Testis (tissue), 3 donors: ENCODE results near the gene PTGER1. TPM values are rescaled to one million over a fixed set of nuclear protein-coding genes. Genes with fewer than 3 reads are reported as not detected.

Source experiments
- DNase-seq: peaks from one replicate; pipeline ENCODE4 v3.0.0-alpha.2; 2019
- H3K27ac ChIP-seq, 2 donors: fragments of 200-600 bp; sonication (generic); one replicate each; pipeline ENCODE4 v1.5.1; 2019
- H3K27me3 ChIP-seq: fragments of 200-600 bp; sonication (generic); one replicate; pipeline ENCODE4 v1.5.1; 2019
- H3K36me3 ChIP-seq: fragments of 200-600 bp; sonication (generic); one replicate; pipeline ENCODE4 v1.5.1; 2017; ENCODE audit warnings: low read depth; ENCODE audit errors: missing control alignments
- H3K4me1 ChIP-seq: fragments of 200-600 bp; sonication (generic); one replicate; pipeline ENCODE4 v1.5.1; 2019
- H3K4me3 ChIP-seq, 2 donors: fragments of 200-600 bp; sonication (generic); one replicate each; pipeline ENCODE4 v1.5.1; 2017 to 2019
- H3K9me3 ChIP-seq: fragments of 200-600 bp; sonication (generic); one replicate; pipeline ENCODE4 v1.5.1; 2017
- POLR2A ChIP-seq: fragments of 450-650 bp; IDR thresholded peaks from one replicate; pipeline ENCODE4 v1.6.1; 2017; ENCODE audit warnings: antibody characterized with exemption, mild to moderate bottlenecking, moderate library complexity
- WGBS, 2 donors: methylation state at CpG; one replicate each; pipeline ENCODE4 v1.1.5; 2018; 5-methylcytosine and 5-hydroxymethylcytosine counted together
- intact Hi-C: fragments of 100-400 bp; cut with DNase I; formaldehyde crosslinking; loops from one replicate; pipeline ENCODE4 v1.15.1; 2023; ENCODE audit warnings: low total_unique reads
- polyA plus RNA-seq: library from polyadenylated mRNA; stranded (reverse); fragments of 350-450 nt; fragmentation: Illumina TruSeq; extraction: RNeasy Lipid Tissue Mini Kit (QIAGEN cat#74804); gene quantifications from one replicate; pipeline ENCODE4 v1.2.3, GENCODE V29; 2014; ENCODE audit warnings: low read depth, low replicate concordance; ENCODE audit not compliant: insufficient read depth
- total RNA-seq, 2 donors: library from RNA; depleted of rRNA; stranded (reverse); fragments of >200 nt; gene quantifications; one replicate each; pipeline ENCODE4 v1.2.3, GENCODE V29; 2016
- TF ChIP-seq, protein P1 (sequence below), 3 experiments: fragments of 450-650 bp in 2 of 3; fragments of 200-600 bp in 1 of 3; sonication (generic) in 1 of 3; IDR thresholded peaks; one replicate each; pipeline ENCODE4 v1.5.1; 2016 to 2019; ENCODE audit warnings: antibody characterized with exemption in 3 of 3, mild to moderate bottlenecking in 2 of 3, moderate library complexity in 1 of 3

Gene PTGER1
- total and polyA plus RNA-seq, 3 donors from 2014 or later = 0.22 to 1.5 (median 1.4) TPM

DNA sequence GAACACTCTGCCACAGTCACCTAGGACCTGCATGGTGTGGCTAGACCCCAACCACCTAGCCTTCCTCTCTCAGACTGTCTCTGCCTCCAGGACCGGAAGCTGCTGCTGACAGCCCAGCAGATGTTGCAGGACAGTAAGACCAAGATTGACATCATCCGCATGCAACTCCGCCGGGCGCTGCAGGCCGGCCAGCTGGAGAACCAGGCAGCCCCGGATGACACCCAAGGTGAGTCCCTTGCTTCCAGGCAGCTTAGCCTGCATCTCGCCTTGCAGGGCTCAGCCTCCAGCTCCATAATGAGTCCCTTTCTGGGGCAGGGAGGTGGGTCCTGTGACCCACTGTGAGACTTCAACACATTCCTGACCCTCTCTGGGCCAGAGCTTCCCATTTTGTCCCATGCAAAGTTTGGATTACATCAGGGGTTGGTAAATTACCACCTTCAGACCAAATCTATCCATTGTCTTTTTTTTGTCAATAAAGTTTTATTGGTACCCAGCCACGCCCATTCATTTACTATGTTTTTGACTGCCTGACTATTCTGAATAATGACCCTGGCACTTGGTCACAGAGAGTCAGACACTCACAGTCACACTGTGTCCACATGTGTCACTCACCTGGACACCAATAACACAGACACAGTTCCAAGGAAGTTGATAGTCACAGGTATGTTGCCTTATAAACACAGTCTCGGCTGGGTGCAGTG is 28.7 kb downstream of the PTGER1 start:
- TF ChIP-seq POLR2A = no peak
- TF ChIP-seq, protein P1, sequence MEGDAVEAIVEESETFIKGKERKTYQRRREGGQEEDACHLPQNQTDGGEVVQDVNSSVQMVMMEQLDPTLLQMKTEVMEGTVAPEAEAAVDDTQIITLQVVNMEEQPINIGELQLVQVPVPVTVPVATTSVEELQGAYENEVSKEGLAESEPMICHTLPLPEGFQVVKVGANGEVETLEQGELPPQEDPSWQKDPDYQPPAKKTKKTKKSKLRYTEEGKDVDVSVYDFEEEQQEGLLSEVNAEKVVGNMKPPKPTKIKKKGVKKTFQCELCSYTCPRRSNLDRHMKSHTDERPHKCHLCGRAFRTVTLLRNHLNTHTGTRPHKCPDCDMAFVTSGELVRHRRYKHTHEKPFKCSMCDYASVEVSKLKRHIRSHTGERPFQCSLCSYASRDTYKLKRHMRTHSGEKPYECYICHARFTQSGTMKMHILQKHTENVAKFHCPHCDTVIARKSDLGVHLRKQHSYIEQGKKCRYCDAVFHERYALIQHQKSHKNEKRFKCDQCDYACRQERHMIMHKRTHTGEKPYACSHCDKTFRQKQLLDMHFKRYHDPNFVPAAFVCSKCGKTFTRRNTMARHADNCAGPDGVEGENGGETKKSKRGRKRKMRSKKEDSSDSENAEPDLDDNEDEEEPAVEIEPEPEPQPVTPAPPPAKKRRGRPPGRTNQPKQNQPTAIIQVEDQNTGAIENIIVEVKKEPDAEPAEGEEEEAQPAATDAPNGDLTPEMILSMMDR (IDR thresholded peaks at IDR 0.05) = no peak
- Histone ChIP-seq H3K27ac (no peak overlapping the region), H3K4me3 (no peak overlapping the region), H3K4me1 (no peaks in the 10 kb centered on the region), H3K36me3 (no peaks in the 10 kb centered on the region), H3K27me3 (no peaks in the 10 kb centered on the region), H3K9me3 (no peaks in the 10 kb centered on the region)
- 96 to 97% methylated on average over 4 to 10 of the region's 10 CpGs for WGBS, 2 donors
- intact Hi-C loops = no loop called here
- DNase-seq = no peak

DNA sequence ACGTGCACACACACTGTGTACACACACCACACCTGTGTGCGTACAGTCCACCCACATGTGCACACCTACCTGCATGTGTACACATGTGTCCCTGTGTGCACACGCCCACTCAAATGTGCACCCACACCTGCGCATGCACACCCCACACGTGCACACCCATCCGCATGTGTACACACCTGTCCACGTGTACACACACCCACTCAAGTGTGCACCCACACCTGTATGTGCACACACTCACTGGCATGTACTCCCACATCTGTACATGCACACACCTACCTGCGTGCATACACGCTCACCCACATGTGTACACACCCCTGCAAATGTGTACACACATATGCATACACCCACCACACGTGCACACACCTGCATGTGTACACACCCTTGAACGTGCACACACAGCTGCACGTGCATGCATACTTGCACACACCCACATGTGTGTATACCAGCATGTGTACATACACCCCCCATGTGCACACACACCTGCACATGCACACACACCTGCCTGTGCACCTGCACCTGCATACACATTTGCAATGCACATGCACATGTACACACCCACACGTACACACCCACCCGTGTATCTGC is 31.4 kb downstream of the PTGER1 start:
- Histone ChIP-seq H3K4me3 (no peak overlapping the region), H3K27me3 (no peaks in the 10 kb centered on the region), H3K4me1 (peaks cover 9% of the 10 kb centered on the region), H3K27ac (no peak overlapping the region), H3K9me3 (no peaks in the 10 kb centered on the region), H3K36me3 (no peaks in the 10 kb centered on the region)
- 89 to 91% methylated on average over 13 to 14 of the region's 14 CpGs for WGBS, 2 donors
- no peak for DNase-seq
- no peak for TF ChIP-seq POLR2A
- TF ChIP-seq, protein P1 (IDR thresholded peaks at IDR 0.05) = no peak
- intact Hi-C loops = no loop called here

DNA sequence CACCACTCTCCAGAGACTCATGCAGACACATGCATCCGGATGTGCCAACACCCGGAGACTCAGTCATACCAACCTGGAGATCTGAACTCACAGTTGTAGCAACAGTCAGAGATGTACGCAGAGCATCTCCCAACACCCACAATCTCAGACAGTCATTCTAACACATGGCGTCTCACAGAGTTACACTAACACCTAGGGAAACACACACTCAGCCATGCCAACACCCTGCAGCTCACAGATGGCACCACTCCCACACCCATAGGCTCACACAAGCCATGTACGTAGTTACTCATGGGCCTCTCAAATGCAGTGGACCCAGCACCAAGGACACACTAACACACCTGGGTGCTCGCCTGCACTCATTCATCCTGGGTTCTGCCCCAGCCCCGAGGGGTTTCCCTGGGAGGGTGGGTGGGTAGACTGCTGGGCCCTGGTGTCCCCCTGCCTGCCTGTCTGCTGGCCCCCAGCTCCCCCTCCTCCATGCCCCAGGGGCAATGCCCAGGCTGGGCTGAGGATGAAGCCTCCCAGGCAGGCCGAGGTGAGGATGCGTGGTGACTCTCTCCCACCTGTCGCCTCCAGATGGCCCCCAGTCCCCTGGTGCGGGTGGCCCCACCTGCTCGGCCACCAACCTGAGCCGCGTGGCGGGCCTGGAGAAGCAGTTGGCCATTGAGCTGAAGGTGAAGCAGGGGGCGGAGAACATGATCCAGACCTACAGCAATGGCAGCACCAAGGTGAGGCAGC is 32.1 kb downstream of the PTGER1 start:
- intact Hi-C loops = no loop called here

DNA sequence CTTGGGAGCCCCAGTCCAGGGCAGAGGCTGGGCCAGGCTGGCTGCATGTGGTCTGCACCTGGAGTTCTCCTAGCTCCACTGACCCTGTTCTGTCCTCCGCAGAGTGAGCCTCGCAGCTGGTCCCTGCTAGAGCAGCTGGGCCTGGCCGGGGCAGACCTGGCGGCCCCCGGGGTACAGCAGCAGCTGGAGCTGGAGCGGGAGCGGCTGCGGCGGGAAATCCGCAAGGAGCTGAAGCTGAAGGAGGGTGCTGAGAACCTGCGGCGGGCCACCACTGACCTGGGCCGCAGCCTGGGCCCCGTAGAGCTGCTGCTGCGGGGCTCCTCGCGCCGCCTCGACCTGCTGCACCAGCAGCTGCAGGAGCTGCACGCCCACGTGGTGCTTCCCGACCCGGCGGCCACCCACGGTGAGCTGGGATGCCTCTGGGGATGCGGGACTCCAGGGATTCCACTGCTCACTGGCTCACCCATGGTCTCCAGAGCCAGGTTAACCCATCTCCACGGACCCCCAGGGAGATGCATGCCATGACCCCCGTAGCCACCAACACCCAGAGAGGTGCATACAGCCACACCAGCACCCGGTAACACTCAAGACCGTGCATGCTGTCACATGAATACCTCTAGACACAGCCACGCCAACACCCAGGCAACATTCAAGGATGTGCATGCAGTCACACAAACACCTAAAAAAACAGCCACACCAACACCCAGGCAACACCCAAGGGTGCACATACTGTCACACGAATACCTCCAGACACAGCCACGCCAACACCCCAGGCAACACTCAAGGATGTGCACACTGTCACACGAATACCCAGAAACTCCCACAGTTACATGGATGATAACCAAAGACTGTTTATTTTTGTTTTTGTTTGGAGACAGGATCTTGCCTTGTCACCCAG is 33.9 kb downstream of the PTGER1 start:
- no peak for DNase-seq
- H3K4me1 ChIP-seq = peaks cover 12% of the 10 kb centered on the region
- H3K27ac ChIP-seq = no peak overlapping the region
- no peak overlapping the region for H3K4me3 ChIP-seq
- WGBS, 2 donors = 77 to 87% methylated on average over 5 to 28 of the region's 34 CpGs
- no peaks in the 10 kb centered on the region for H3K9me3 ChIP-seq
- intact Hi-C loops = no loop called here
- H3K27me3 ChIP-seq = no peaks in the 10 kb centered on the region
- no peaks in the 10 kb centered on the region for H3K36me3 ChIP-seq
- TF ChIP-seq, protein P1 (IDR thresholded peaks at IDR 0.05) = no peak
- TF ChIP-seq POLR2A = no peak

More for the DNA sequence above, 32.1 kb downstream of the PTGER1 start:
- 85 to 97% methylated on average over 8 to 16 of the region's 16 CpGs for WGBS, 2 donors
- Histone ChIP-seq H3K4me1 (peaks cover 12% of the 10 kb centered on the region), H3K9me3 (no peaks in the 10 kb centered on the region), H3K4me3 (no peak overlapping the region), H3K27ac (no peak overlapping the region), H3K27me3 (no peaks in the 10 kb centered on the region), H3K36me3 (no peaks in the 10 kb centered on the region)
- no peak for DNase-seq
- TF ChIP-seq, protein P1 (IDR thresholded peaks at IDR 0.05) = no peak
- TF ChIP-seq POLR2A = no peak
